Thymus (tissue), 11 donors: ENCODE results near the gene NRSN2. TPM values are rescaled to one million over a fixed set of nuclear protein-coding genes. Genes with fewer than 3 reads are reported as not detected.

Experiments
- DNase-seq, 9 donors: peaks; one replicate each; pipeline ENCODE4 v3.0.0-alpha.2; 2013; ENCODE audit warnings: low spot score in 9 of 9, low read depth in 6 of 9, missing footprints in 1 of 9
- H3K27ac ChIP-seq, 2 donors: one replicate each; pipeline ENCODE4 v1.5.1; 2013; ENCODE audit warnings: control low read depth in 1 of 2, low read depth in 1 of 2, low read length in 1 of 2, mild to moderate bottlenecking in 1 of 2, moderate library complexity in 1 of 2
- H3K27me3 ChIP-seq, 2 donors: one replicate each; pipeline ENCODE4 v1.5.1; 2013; ENCODE audit warnings: low read length in 1 of 2; ENCODE audit not compliant: control insufficient read depth in 2 of 2, insufficient read depth in 1 of 2
- H3K36me3 ChIP-seq, 2 donors: one replicate each; pipeline ENCODE4 v1.5.1; 2013; ENCODE audit warnings: low read length in 1 of 2, mild to moderate bottlenecking in 1 of 2, moderate library complexity in 1 of 2; ENCODE audit not compliant: control insufficient read depth in 2 of 2, insufficient read depth in 2 of 2
- H3K4me1 ChIP-seq, 2 donors: one replicate each; pipeline ENCODE4 v1.5.1; 2013; ENCODE audit warnings: low read length in 2 of 2; ENCODE audit not compliant: control insufficient read depth in 2 of 2, insufficient read depth in 2 of 2
- H3K4me3 ChIP-seq, 2 donors: one replicate each; pipeline ENCODE4 v1.5.1; 2013; ENCODE audit warnings: low read length in 2 of 2, control low read depth in 1 of 2, mild to moderate bottlenecking in 1 of 2
- H3K9me3 ChIP-seq, 2 donors: one replicate each; pipeline ENCODE4 v1.5.1; 2013; ENCODE audit warnings: low read length in 1 of 2, mild to moderate bottlenecking in 1 of 2; ENCODE audit not compliant: control insufficient read depth in 2 of 2, insufficient read depth in 1 of 2
- WGBS: extraction: QIAGEN DNeasy Blood & Tissue Kit; methylation state at CpG from one replicate; pipeline ENCODE4 v1.1.7; 2013; 5-methylcytosine and 5-hydroxymethylcytosine counted together
- polyA plus RNA-seq: library from polyadenylated mRNA; stranded (reverse); fragments of 200-250 nt; gene quantifications from one replicate; pipeline ENCODE4 v1.2.3, GENCODE V29; 2013
- total RNA-seq: library from RNA; stranded (reverse); fragments of 120-200 nt; gene quantifications from one replicate; pipeline ENCODE4 v1.2.4, GENCODE V29; 2013
- donor health status: healthy.

The NRSN2 gene
- total and polyA plus RNA-seq, 2 donors = 3.8 to 16.7 TPM

GRCh38 chr20:397432-398237 is 50.7 kb downstream of the NRSN2 start:
- Histone ChIP-seq H3K27me3 (no peaks in the 10 kb centered on the region), H3K9me3 (no peaks in the 10 kb centered on the region), H3K27ac (no peak overlapping the region), H3K36me3 (peaks cover 12 to 25% of the 10 kb centered on the region in 2 donors), H3K4me3 (no peak overlapping the region), H3K4me1 (peaks cover 17 to 30% of the 10 kb centered on the region in 2 donors)
- WGBS = 79% methylated on average over 6 of the region's 6 CpGs
- no peak for DNase-seq

GRCh38 chr20:399182-399707 is 52.3 kb downstream of the NRSN2 start:
- Histone ChIP-seq H3K9me3 (peaks cover 0 to 6% of the 10 kb centered on the region in 2 donors), H3K36me3 (peaks cover 12 to 19% of the 10 kb centered on the region in 2 donors), H3K27me3 (no peaks in the 10 kb centered on the region), H3K4me1 (peaks cover 27 to 35% of the 10 kb centered on the region in 2 donors), H3K4me3 (no peak overlapping the region), H3K27ac (no peak overlapping the region)
- WGBS = 88% methylated on average over 9 of the region's 9 CpGs
- DNase-seq = no peak

- peak overlapping the region in 1 of 2 donors; percentile 63 for H3K27ac ChIP-seq
- H3K36me3 ChIP-seq = peaks cover 12 to 19% of the 10 kb centered on the region in 2 donors
- H3K4me3 ChIP-seq = no peak overlapping the region
- DNase-seq = no peak
- peaks cover 0 to 6% of the 10 kb centered on the region in 2 donors for H3K9me3 ChIP-seq
- H3K4me1 ChIP-seq = peaks cover 27 to 35% of the 10 kb centered on the region in 2 donors
- WGBS = 52% methylated on average over 2 of the region's 2 CpGs
- H3K27me3 ChIP-seq = no peaks in the 10 kb centered on the region
Measured at GRCh38 chr20:400128-400453, 53.2 kb downstream of the NRSN2 start.

GRCh38 chr20:400454-401275 is 53.8 kb downstream of the NRSN2 start:
- peak in 1 of 9 donors; percentile 25 for DNase-seq
- Histone ChIP-seq H3K36me3 (peaks cover 12 to 19% of the 10 kb centered on the region in 2 donors), H3K27me3 (no peaks in the 10 kb centered on the region), H3K4me1 (peaks cover 27 to 35% of the 10 kb centered on the region in 2 donors), H3K27ac (peak overlapping the region; percentile 33 to 63), H3K4me3 (no peak overlapping the region), H3K9me3 (peaks cover 0 to 6% of the 10 kb centered on the region in 2 donors)
- 39% methylated on average over 5 of the region's 5 CpGs for WGBS

- 69% methylated on average over 9 of the region's 9 CpGs for WGBS
- Histone ChIP-seq H3K27me3 (no peaks in the 10 kb centered on the region), H3K36me3 (peaks cover 7 to 9% of the 10 kb centered on the region in 2 donors), H3K4me1 (peaks cover 27 to 38% of the 10 kb centered on the region in 2 donors), H3K9me3 (peaks cover 0 to 6% of the 10 kb centered on the region in 2 donors), H3K4me3 (no peak overlapping the region), H3K27ac (peak overlapping the region; percentile 10 to 76)
- DNase-seq = peak in 1 of 9 donors; percentile 43
Measured at GRCh38 chr20:401682-402495, 55.0 kb downstream of the NRSN2 start.

GRCh38 chr20:402496-402885 is 55.6 kb downstream of the NRSN2 start:
- H3K4me3 ChIP-seq = no peak overlapping the region
- peak overlapping the region; percentile 77 to 84 for H3K27ac ChIP-seq
- H3K27me3 ChIP-seq = no peaks in the 10 kb centered on the region
- 8% methylated on average over 2 of the region's 2 CpGs for WGBS
- H3K9me3 ChIP-seq = peaks cover 0 to 6% of the 10 kb centered on the region in 2 donors
- H3K4me1 ChIP-seq = peaks cover 30 to 44% of the 10 kb centered on the region in 2 donors
- H3K36me3 ChIP-seq = peaks cover 3 to 4% of the 10 kb centered on the region in 2 donors
- DNase-seq = peak in 2 of 9 donors; percentile 34 to 56

GRCh38 chr20:402898-403581 is 56.1 kb downstream of the NRSN2 start:
- 66% methylated on average over 6 of the region's 6 CpGs for WGBS
- Histone ChIP-seq H3K4me3 (no peak overlapping the region), H3K36me3 (no peaks in the 10 kb centered on the region), H3K27ac (peak overlapping the region; percentile 77 to 84), H3K4me1 (peaks cover 31 to 45% of the 10 kb centered on the region in 2 donors), H3K27me3 (no peaks in the 10 kb centered on the region), H3K9me3 (peaks cover 0 to 6% of the 10 kb centered on the region in 2 donors)
- no peak for DNase-seq

- Histone ChIP-seq H3K9me3 (peaks cover 0 to 6% of the 10 kb centered on the region in 2 donors), H3K36me3 (no peaks in the 10 kb centered on the region), H3K4me3 (no peak overlapping the region), H3K27ac (peak overlapping the region in 1 of 2 donors; percentile 75), H3K4me1 (peaks cover 31 to 45% of the 10 kb centered on the region in 2 donors), H3K27me3 (no peaks in the 10 kb centered on the region)
- over 99% methylated on average over 3 of the region's 3 CpGs for WGBS
- DNase-seq = no peak
Measured at GRCh38 chr20:403582-403957, 56.7 kb downstream of the NRSN2 start.
